Measurements from ENCODE around the gene SLC5A10.

SLC5A10 gene

GRCh38 chr17:18999911-19000310, 47.9 kb downstream of the SLC5A10 start:
- peak overlapping the region; percentile 94 for H3K27ac ChIP-seq

GRCh38 chr17:19000531-19001325, 48.8 kb downstream of the SLC5A10 start:
- no peak for DNase-seq (ENCODE audit: low read depth, low spot score)
- H3K27ac ChIP-seq = peak overlapping the region; percentile 94

More at GRCh38 chr17:18999911-19000310, 47.9 kb downstream of the SLC5A10 start:
- no peak for DNase-seq (ENCODE audit: low read depth, low spot score)

GRCh38 chr17:19001907-19002590, 50.1 kb downstream of the SLC5A10 start:
- peak overlapping the region; percentile 94 for H3K27ac ChIP-seq

GRCh38 chr17:19002805-19003542, 51.0 kb downstream of the SLC5A10 start:
- H3K27ac ChIP-seq = peak overlapping the region; percentile 94
- DNase-seq (ENCODE audit: low read depth, low spot score) = no peak

More at GRCh38 chr17:19001907-19002590, 50.1 kb downstream of the SLC5A10 start:
- no peak for DNase-seq (ENCODE audit: low read depth, low spot score)

GRCh38 chr17:19003543-19004420, 51.8 kb downstream of the SLC5A10 start:
- H3K27ac ChIP-seq = peak overlapping the region; percentile 94
- no peak for DNase-seq (ENCODE audit: low read depth, low spot score)

GRCh38 chr17:19004421-19005136, 52.6 kb downstream of the SLC5A10 start, which contains the start of gene FAM83G:
FAM83G (minus strand) TSS chr17:19004764; CDS start chr17:19004041, 723 bp downstream.
- no peak for DNase-seq (ENCODE audit: low read depth, low spot score)
- peak within 1 kb of the TSS; percentile 94 for H3K27ac ChIP-seq

- DNase-seq (ENCODE audit: low read depth, low spot score) = no peak
- H3K27ac ChIP-seq = peak overlapping the region; percentile 94
These were observed 53.3 kb downstream of the SLC5A10 start for GRCh38 chr17:19005137-19005773.

GRCh38 chr17:19005789-19006430, 53.9 kb downstream of the SLC5A10 start:
- no peak for DNase-seq (ENCODE audit: low read depth, low spot score)
- no peak overlapping the region for H3K27ac ChIP-seq

- DNase-seq (ENCODE audit: low read depth, low spot score) = no peak
- H3K27ac ChIP-seq = no peak overlapping the region
These were observed 54.7 kb downstream of the SLC5A10 start for GRCh38 chr17:19006698-19007097.

- DNase-seq (ENCODE audit: low read depth, low spot score) = no peak
- H3K27ac ChIP-seq = no peak overlapping the region
These were observed 58.0 kb downstream of the SLC5A10 start for GRCh38 chr17:19009970-19010369.

- DNase-seq (ENCODE audit: low read depth, low spot score) = no peak
These were observed 59.0 kb downstream of the SLC5A10 start for GRCh38 chr17:19010729-19011505.

GRCh38 chr17:19011581-19011980, 59.6 kb downstream of the SLC5A10 start:
- H3K27ac ChIP-seq = no peak overlapping the region
- no peak for DNase-seq (ENCODE audit: low read depth, low spot score)

More at GRCh38 chr17:19010729-19011505, 59.0 kb downstream of the SLC5A10 start:
- H3K27ac ChIP-seq = peak overlapping the region; percentile 24

GRCh38 chr17:19012171-19013080, 60.5 kb downstream of the SLC5A10 start:
- no peak overlapping the region for H3K27ac ChIP-seq
- no peak for DNase-seq (ENCODE audit: low read depth, low spot score)

GRCh38 chr17:19013226-19013625, 61.3 kb downstream of the SLC5A10 start:
- no peak for DNase-seq (ENCODE audit: low read depth, low spot score)
- no peak overlapping the region for H3K27ac ChIP-seq

- no peak for DNase-seq (ENCODE audit: low read depth, low spot score)
- no peak overlapping the region for H3K27ac ChIP-seq
These were observed 62.1 kb downstream of the SLC5A10 start for GRCh38 chr17:19013806-19014627.

Measured in epithelial cell of prostate (primary cell).